ENCODE results near the gene P2RY10. TPM values are rescaled to one million over a fixed set of nuclear protein-coding genes. Genes with fewer than 3 reads are reported as not detected.

Gene P2RY10
- total RNA-seq, 1 experiment from 2014 or later, result not detected

DNA sequence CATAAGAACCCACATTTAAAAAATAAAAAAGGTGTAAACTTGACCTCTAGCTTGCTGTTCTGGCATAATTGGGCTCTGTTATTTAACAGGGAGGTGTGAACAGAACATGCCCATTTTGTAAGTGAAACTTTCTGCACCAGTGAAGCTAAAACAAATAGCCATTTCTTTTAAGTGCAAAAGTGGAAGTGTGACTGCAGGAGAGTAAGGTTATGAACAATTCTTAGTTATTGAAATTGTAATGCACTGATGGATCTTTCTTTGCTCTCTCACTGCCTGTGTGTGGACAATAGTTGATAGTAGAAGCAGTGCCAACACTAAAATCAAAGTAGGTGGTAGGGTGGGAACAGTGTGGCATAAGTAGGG lies 12.6 kb downstream of the P2RY10 start:
- H4K20me1 ChIP-seq (ENCODE audit: insufficient read depth), result no peaks in the 10 kb centered on the region
- H3K4me3 ChIP-seq, result no peak overlapping the region
- H3K4me1 ChIP-seq (replicated peaks; ENCODE audit: insufficient read depth), result no peaks in the 10 kb centered on the region
- no peaks in the 10 kb centered on the region for H3K9me3 ChIP-seq (ENCODE audit: insufficient read depth, low read depth)
- no peak overlapping the region for H3K4me2 ChIP-seq
- POLR2A ChIA-PET (ENCODE audit: unreplicated experiment), result no interaction called here
- no peaks in the 10 kb centered on the region for H3K9me2 ChIP-seq (ENCODE audit: insufficient read depth)
- CTCF ChIA-PET, result no interaction called here
- BruUV-seq (replicated peaks), result no TSS peak
- no peaks in the 10 kb centered on the region for H3F3A ChIP-seq (ENCODE audit: insufficient read depth, low read depth)
- TF ChIP-seq, protein P1, sequence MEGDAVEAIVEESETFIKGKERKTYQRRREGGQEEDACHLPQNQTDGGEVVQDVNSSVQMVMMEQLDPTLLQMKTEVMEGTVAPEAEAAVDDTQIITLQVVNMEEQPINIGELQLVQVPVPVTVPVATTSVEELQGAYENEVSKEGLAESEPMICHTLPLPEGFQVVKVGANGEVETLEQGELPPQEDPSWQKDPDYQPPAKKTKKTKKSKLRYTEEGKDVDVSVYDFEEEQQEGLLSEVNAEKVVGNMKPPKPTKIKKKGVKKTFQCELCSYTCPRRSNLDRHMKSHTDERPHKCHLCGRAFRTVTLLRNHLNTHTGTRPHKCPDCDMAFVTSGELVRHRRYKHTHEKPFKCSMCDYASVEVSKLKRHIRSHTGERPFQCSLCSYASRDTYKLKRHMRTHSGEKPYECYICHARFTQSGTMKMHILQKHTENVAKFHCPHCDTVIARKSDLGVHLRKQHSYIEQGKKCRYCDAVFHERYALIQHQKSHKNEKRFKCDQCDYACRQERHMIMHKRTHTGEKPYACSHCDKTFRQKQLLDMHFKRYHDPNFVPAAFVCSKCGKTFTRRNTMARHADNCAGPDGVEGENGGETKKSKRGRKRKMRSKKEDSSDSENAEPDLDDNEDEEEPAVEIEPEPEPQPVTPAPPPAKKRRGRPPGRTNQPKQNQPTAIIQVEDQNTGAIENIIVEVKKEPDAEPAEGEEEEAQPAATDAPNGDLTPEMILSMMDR (conservative IDR thresholded peaks at IDR 0.05), result no peak
- no peak for TF ChIP-seq EZH2 (IDR thresholded peaks at IDR 0.05; ENCODE audit: low read depth)
- H3K79me2 ChIP-seq (ENCODE audit: low read depth), result no peaks in the 10 kb centered on the region
- intact Hi-C loops (cut with micrococcal nuclease; ENCODE audit: unreplicated experiment), result no loop called here
- DNase-seq, result no peak
- H2AFZ ChIP-seq, result no peak overlapping the region
- H3K27me3 ChIP-seq (ENCODE audit: insufficient read depth, low read depth), result no peaks in the 10 kb centered on the region
- no peaks in the 10 kb centered on the region for H3K36me3 ChIP-seq (ENCODE audit: low read depth)
- H3K27ac ChIP-seq, result no peak overlapping the region

DNA sequence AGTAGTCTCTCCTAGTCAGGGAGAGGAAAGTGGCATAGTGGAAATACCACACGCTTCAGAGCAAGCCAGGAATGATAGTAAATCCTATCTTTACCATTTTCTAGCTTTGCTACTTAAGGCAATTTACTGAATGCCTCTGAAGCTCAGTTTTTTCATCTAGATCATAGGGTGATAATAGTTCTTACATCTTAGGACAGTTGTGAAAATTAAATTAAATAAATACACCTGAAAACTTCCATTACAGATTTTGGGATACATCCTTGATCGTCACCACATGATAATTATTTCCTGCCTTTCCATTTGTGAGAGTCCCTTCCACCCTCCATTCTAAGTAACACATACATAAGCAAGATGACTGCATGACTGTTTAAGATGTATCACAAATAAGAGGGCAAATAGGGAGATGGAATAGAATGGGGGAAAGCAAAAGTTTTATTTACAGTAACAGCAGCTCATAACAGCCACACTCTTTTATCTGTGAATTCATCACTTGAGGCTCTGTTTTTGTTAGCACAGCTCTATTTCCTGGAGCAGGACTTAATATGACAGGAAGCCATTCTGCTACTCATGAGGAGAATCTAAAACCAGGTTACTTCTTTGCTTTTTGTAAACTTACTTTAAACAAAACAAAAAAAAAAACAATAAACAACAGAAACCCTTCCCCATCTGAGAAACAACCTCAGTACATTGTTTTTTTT lies 13.4 kb downstream of the P2RY10 start:
- no TSS peak for BruUV-seq (replicated peaks)
- Histone ChIP-seq H2AFZ (no peak overlapping the region), H3K9me2 (ENCODE audit: insufficient read depth) (no peaks in the 10 kb centered on the region), H3K9me3 (ENCODE audit: insufficient read depth, low read depth) (no peaks in the 10 kb centered on the region), H3K79me2 (ENCODE audit: low read depth) (no peaks in the 10 kb centered on the region), H4K20me1 (ENCODE audit: insufficient read depth) (no peaks in the 10 kb centered on the region), H3K27ac (no peak overlapping the region), H3K4me2 (no peak overlapping the region), H3K27me3 (ENCODE audit: insufficient read depth, low read depth) (no peaks in the 10 kb centered on the region), H3F3A (ENCODE audit: insufficient read depth, low read depth) (no peaks in the 10 kb centered on the region), H3K4me1 (replicated peaks; ENCODE audit: insufficient read depth) (no peaks in the 10 kb centered on the region), H3K4me3 (no peak overlapping the region), H3K36me3 (ENCODE audit: low read depth) (no peaks in the 10 kb centered on the region)
- ChIA-PET POLR2A (ENCODE audit: unreplicated experiment) (interaction anchor here (0.6 kb wide), 1 partner anchor 117 kb away, joined by 4 read pairs; no protein-coding TSS in a partner anchor), CTCF (no interaction called here)
- no peak for TF ChIP-seq EZH2 (IDR thresholded peaks at IDR 0.05; ENCODE audit: low read depth)
- TF ChIP-seq, protein P1 (conservative IDR thresholded peaks at IDR 0.05), result no peak
- intact Hi-C loops (cut with micrococcal nuclease; ENCODE audit: unreplicated experiment), result no loop called here
- no peak for DNase-seq

DNA sequence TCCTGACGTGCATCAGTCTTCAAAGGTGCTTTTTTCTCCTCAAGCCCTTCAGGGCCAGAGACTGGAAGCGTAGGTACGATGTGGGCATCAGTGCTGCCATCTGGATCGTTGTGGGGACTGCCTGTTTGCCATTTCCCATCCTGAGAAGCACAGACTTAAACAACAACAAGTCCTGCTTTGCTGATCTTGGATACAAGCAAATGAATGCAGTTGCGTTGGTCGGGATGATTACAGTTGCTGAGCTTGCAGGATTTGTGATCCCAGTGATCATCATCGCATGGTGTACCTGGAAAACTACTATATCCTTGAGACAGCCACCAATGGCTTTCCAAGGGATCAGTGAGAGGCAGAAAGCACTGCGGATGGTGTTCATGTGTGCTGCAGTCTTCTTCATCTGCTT lies 15.7 kb downstream of the P2RY10 start:
- Histone ChIP-seq H3K4me1 (replicated peaks; ENCODE audit: insufficient read depth) (no peaks in the 10 kb centered on the region), H3K4me2 (no peak overlapping the region), H3K79me2 (ENCODE audit: low read depth) (no peaks in the 10 kb centered on the region), H3K9me2 (ENCODE audit: insufficient read depth) (no peaks in the 10 kb centered on the region), H3K4me3 (no peak overlapping the region), H4K20me1 (ENCODE audit: insufficient read depth) (no peaks in the 10 kb centered on the region), H3K36me3 (ENCODE audit: low read depth) (no peaks in the 10 kb centered on the region), H3F3A (ENCODE audit: insufficient read depth, low read depth) (no peaks in the 10 kb centered on the region), H3K9me3 (ENCODE audit: insufficient read depth, low read depth) (no peaks in the 10 kb centered on the region), H3K27me3 (ENCODE audit: insufficient read depth, low read depth) (no peaks in the 10 kb centered on the region), H3K27ac (no peak overlapping the region), H2AFZ (no peak overlapping the region)
- BruUV-seq (replicated peaks), result no TSS peak
- ChIA-PET CTCF (no interaction called here), POLR2A (ENCODE audit: unreplicated experiment) (no interaction called here)
- intact Hi-C loops (cut with micrococcal nuclease; ENCODE audit: unreplicated experiment), result no loop called here
- TF ChIP-seq, protein P1 (conservative IDR thresholded peaks at IDR 0.05), result no peak
- TF ChIP-seq EZH2 (IDR thresholded peaks at IDR 0.05; ENCODE audit: low read depth), result no peak
- DNase-seq, result no peak

Measured in PC-9 (cell line).